H54 (cell line): ENCODE results near the gene ARID5B.
A peak's percentile ranks its signal among the peaks of the same experiment; 100 is the strongest.

ENCODE experiments used
- DNase-seq: peaks from one replicate; pipeline ENCODE4 v3.0.0; 2011; ENCODE audit warnings: low spot score, mixed read lengths; ENCODE audit not compliant: insufficient read length
- FAIRE-seq: peaks from 3 replicates; lab custom pipeline; 2011; peaks lifted over from hg19 to GRCh38; lab: Jason Lieb, UNC
- POLR2A ChIP-seq: IDR thresholded peaks from 2 replicates; pipeline ENCODE4 v1.6.1; 2011; ENCODE audit warnings: low read depth, mild to moderate bottlenecking, low read length

The ARID5B gene

DNA sequence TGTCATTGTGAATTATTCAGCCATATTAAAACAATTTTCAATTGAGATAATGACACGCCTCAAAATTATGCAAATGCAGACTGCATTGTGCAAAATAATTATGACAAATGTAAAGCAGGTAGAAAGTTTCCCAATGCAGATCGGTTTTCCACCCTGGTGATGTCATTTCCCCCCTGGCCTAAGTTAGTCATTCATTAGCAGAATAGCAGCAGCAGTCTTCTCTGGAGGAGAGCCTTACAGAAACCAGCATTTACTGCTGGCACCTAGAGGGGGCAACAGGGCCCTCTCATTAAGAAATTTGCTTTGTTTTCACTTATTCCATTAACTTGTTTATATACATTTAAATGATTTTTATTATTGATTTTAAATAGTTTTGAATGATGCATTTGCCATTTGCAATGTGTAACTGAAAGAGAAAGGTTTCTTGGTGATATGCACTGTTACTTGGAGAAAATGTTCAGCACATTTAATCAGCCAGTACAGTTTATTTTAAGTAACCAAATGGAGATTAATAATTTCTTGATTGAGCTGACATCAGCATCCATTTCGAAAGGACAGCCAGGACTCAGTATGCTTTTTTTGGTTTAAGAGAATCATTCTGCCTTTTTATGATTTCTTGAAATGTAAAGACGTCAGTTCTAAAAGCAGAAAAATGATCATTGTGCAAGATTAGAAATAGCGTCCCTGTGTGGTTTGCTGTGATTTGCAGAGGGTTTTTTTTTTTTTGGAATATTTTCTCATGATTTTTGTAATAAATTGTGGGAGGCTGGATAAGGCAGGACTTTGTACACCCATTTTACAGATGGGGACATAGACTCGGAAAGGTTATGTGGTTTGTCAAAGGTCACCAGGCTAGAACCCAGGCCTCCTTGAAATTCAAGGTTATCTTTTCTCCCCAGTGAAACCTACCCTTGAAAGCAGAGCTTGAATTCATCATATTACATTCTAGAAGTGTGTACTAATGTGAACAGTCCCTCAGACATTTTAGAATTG is 3.5 kb downstream of the ARID5B start:
- DNase-seq, result no peak
- peak; percentile 96 for FAIRE-seq
- TF ChIP-seq POLR2A, result no peak

DNA sequence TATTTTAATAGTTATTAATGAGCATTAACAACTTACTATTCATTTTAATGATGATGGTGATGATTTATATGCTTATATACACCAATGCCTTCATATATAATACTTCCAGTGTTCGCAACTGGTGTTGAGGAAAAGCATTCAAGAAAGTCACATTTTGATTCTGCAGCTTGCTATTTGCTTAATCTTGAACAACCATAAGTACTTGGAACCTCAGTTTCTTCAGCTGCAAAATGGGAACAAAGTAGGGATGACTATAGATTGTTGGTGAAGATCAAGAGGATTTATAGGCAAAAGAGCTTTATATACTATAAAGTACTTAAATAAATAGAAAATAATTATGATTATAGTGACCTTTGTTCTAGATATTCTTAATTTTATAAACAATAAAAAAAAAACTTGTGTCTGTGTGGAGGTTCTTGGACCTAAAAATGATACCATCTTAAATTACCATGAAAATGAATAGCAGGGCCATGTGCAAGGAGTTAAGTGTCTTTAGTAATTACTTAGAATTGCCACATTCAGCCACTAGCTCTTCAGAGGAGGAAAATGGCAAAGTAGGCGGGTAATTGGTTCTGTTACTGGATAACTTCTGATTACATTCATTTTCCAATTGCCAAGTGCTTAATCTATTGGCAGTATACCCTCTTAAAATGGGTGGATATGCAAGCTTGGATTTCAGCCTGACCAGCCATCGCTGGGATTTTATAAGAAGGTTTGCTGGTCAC is 4.5 kb downstream of the ARID5B start:
- FAIRE-seq, result no peak
- no peak for TF ChIP-seq POLR2A
- DNase-seq, result no peak

DNA sequence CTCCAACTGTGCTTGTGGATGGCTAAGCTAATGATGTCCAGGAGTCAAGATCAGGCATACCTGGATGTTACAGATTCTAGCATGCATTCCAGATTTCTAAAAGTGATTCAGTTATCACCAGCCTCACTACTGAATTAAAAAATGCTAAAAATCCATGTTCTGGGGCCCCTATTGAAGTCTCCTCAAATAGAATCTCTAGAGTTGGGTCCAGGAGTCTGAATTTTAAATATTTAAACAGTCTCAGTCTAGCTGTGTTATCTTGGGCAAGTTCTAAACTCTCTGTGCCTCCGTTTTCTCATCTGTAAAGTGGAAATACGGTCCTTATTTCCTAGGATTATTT is 5.0 kb downstream of the ARID5B start:
- no peak for FAIRE-seq
- no peak for TF ChIP-seq POLR2A
- no peak for DNase-seq

DNA sequence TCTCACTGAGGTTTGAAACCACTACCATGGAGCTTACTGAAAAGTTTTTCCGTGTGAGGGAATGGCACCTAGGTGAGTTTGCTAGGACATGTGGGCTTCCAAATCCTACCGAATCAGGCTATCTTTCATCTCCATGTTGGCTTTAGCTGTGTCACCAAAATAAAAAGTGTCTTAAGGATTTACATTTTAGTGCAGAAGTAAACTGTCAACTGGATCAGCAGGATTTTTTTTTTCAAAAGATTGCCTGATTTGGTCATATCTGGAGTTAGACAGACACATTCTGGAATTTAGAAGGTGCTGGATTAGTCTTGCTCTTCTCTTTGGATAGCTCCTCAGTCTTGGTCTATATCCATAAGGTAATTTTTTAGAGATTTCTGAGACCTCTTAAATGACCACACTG is 5.5 kb downstream of the ARID5B start:
- FAIRE-seq, result no peak
- TF ChIP-seq POLR2A, result no peak
- no peak for DNase-seq

DNA sequence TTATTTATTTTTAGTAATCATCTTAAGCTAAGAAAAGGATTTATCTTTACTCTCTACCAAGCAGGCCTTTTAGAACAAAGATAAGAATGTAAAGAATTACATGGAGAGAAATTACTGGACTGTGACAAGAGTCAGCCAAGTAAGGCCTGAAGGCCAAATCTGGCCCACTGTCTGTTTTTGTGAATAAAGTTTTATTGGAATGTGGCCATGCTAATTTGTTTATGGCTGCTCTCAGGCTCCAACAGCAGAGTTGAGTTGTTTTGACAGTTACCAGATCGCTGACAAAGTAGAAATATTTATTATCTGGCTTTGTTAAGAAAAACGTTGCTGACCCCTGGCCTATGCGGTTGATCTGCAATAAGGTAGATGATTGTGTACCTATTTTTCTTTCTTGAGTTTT is 6.1 kb downstream of the ARID5B start:
- DNase-seq (no peak), FAIRE-seq (no peak)
- TF ChIP-seq POLR2A, result no peak

DNA sequence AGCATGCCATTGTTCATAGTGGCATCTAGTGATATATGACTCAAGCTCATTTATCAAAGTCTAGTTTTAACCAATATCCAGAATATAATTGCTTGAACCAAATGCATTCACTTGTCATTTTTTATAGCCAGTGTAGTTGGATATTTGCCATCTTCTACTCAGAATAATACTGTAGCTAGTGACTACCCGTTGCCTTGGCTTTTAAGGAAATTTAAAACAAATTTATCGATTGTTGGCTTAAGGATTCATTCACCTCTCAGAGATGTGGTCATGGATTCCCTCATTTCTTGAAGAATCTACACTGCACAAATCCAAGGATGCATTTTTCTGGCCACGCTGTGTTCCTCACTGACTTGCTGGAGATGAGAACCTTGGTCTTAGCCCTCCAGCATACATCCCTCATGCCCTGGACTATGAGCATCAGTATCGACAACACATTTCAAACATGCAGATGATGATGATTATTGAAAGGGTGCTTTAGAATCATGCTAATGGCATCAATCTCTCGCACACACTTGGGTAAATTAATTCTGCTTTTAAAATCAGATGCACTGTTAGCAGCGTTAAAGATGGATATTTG is 8.8 kb downstream of the ARID5B start:
- FAIRE-seq (peak; percentile 65), DNase-seq (no peak)
- TF ChIP-seq POLR2A, result no peak

DNA sequence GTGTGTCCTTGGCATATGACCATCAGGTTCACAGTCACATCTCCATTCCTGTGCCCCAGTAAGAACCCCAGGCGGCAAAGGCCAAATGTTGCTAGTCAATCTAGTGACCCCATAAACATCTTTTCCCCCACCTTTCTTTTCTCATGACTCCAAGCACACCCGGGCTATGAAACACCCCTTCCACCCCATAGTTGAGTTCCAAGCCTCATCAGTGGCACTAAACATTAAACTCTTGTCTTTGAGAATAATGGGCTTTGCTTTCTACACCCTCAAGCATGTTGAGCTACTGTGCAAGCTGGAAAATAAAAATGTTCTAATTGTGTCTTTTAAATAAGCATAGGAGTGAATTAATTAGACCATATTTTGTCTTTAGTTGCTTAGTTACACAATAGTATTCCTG is 9.4 kb downstream of the ARID5B start:
- DNase-seq (no peak), FAIRE-seq (no peak)
- TF ChIP-seq POLR2A, result no peak

DNA sequence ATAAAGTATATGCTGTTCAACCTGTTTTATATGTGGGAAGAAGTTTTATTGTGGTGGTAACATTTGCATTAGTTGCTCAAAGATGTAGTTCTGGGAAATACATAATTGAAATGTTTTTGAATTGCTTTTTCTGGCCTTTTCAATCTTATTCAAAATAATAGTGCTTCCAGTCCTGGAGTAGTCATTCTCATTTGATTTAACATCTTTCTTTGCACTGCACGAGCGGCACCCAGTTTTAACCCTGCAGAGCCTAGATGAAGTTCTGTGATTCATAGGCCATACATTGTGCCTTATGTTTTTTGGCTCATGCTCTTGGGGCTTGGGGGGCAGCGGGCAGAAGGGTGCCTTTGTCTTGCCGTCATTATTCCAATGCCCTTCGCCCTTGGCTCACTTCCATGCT is 9.9 kb downstream of the ARID5B start:
- DNase-seq, result no peak
- FAIRE-seq, result no peak
- no peak for TF ChIP-seq POLR2A

DNA sequence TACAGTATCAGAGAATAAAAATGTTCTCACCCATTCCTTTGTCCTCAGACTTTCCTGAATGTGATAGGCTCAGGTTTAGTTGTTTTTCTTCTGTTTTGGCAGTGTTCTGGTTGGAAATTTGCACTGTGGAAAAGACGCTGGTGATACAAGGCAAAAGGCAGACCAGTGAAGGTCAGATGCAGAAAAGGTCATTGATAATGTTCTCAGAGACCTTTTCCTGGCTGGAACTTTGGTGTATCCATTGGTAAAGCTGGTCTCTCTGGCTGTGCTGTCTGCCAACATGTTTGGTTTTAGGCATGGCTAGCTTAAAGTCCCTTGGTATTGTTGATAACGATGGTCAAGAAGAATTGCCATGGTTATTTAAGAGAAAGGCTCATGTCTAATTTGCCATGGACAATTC is 11.5 kb downstream of the ARID5B start:
- TF ChIP-seq POLR2A, result no peak
- FAIRE-seq, result no peak

DNA sequence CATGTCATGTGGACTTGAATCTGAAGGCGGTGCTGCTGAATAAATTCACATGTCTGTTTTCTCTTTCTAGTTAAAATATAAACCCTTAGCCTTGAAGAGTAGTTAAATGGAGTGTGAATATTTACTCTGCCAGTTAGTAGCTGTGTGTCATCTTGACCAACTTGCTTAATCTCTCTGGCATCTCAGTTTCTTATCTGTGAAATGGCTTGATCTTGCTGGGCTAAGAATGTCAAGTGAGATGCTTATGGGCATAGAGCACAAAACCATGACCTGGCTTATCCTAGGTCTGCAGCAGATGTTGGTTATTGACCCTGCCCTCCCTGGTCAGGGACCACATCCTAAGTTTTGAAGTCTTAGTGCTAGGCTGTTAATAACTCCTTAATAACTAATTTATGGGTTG is 16.6 kb downstream of the ARID5B start:
- FAIRE-seq, result no peak
- no peak for DNase-seq
- no peak for TF ChIP-seq POLR2A

More for the DNA sequence above, 11.5 kb downstream of the ARID5B start:
- no peak for DNase-seq

DNA sequence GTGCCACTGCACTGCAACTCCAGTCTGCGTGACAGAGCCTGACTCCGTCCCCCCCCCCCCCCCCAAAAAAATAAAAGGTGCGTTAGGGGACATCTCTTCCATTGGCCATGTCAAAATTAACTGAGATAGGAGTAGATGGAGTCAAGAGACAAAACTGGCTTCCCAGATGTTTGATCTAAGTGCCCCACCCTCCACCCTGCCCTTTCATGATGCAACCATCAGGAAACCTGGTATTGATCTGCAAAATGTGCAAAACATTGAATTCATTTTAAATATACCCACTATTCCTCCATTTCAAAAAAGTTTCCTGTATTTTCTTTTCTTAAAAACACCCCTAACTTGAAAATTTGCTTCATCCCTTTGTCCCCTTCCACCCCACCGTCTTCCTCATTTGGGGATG is 17.5 kb downstream of the ARID5B start:
- TF ChIP-seq POLR2A, result no peak
- DNase-seq (no peak), FAIRE-seq (no peak)

DNA sequence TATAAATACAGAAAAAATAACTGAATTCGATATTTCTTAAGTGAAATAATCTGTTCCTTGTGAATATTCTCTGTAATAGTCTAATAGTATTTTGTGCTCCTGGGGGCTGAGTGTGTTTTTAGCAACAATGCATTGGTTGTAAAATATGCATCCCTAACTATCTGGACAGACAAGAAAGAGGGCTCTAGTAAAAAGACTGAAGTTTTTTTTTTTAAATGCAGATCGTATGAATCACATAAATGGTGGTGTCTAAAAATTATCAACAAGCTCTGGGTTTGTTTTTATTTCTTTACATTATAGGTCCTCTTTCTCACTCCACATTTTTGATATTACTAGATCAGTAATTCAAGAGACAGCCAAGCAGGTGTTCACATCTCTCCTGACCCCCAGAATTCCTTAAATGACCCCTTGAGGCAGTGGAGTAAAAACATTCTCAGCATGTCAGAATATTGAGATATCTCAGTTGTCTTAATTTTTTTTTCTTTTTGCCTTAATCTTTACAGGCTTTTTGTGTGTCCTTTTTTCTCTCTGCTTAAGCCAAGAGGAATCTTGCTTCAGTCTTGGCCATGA is 18.2 kb downstream of the ARID5B start:
- DNase-seq, result no peak
- FAIRE-seq, result no peak
- no peak for TF ChIP-seq POLR2A

DNA sequence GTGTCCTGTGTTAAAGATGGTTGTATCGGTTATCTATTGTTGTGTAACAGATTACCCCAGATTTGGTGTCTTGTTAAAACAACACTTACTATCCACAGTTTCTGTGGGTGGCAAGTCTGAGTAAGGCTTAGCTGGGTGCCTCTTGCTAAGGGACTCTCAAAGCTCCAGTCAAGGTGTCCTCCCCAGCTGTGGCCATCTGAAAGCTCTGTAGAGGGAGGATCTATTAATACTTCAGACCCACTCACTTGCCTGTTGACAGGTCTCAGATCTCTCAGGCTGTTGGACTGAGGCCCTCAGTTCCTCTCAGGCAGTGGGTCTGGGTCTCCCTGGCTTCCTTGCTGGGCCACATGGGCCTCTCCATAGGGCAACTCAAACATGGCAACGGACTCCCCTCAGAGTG is 19.6 kb downstream of the ARID5B start:
- DNase-seq (no peak), FAIRE-seq (no peak)
- no peak for TF ChIP-seq POLR2A
